ENCODE data around the gene PCDH9.
"Not testable (repeated sequence)": the region's sequence is repeated elsewhere in the genome, so short reads cannot be mapped to it uniquely, and the experiment has no call there.

Gene PCDH9

GRCh38 chr13:66343224-66343828, 886.8 kb downstream of the PCDH9 start:
- no peak for DNase-seq (ENCODE audit: low spot score)

DNA sequence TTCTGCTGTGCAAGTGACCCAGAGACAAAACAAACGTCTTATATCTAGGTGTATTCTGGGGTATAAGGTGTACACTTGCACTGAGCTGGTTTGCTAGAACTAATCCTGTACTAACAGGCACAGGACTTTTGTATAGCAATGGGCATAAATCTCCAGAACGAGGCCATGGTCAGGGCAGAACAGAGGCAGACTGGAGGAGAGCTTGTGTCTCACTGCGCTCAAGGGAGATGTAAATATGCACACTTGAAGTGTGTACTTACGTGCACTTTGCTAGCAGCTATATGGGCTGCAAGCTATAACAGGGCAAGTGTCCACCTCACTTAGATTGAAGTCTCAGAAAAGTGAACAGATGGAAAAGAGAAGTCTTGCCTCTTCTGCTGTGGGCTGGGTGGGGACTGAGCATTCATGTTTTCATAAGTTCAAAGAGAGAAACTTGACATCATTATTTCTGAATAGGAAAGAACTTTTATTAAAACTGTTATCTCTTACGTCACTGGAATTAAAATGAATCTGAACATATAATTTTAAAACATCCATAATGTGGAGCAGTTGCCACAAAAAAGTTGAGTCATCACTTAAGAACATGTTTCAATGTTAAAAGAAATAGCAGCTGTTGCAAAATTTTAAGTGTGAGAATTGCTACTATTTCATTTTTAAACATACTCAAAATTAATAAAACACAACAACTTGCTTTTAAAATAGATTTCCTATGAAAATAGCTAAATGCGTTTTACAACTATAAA, 888.3 kb downstream of the PCDH9 start:
- DNase-seq (ENCODE audit: low spot score): no peak

GRCh38 chr13:66339214-66339613, 890.9 kb downstream of the PCDH9 start:
- no peak for DNase-seq (ENCODE audit: low spot score)

GRCh38 chr13:66338542-66338941, 891.6 kb downstream of the PCDH9 start:
- DNase-seq (ENCODE audit: low spot score): no peak

DNA sequence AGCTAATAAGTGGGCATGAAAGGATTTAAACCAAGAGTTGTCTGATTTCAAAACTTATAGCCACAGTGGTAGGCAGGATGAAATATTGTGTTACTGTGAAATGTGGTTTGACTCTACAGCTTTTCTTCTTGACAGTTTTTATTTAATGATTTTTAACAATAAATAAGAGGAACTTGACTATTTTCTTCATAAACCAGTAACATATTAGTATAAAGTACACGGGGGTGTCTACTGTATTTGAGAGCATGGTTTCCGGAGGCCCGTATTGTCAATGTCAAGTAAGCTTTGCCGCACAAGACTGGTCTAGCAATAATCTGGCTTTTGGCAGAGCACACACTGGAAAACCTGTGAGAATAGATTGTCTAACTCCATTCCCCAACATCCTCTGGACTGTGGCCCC, 894.5 kb downstream of the PCDH9 start:
- no peak for DNase-seq (ENCODE audit: low spot score)

- DNase-seq (ENCODE audit: low spot score): peak; percentile 31
Observed at GRCh38 chr13:66329988-66330451, 900.1 kb downstream of the PCDH9 start.

DNA sequence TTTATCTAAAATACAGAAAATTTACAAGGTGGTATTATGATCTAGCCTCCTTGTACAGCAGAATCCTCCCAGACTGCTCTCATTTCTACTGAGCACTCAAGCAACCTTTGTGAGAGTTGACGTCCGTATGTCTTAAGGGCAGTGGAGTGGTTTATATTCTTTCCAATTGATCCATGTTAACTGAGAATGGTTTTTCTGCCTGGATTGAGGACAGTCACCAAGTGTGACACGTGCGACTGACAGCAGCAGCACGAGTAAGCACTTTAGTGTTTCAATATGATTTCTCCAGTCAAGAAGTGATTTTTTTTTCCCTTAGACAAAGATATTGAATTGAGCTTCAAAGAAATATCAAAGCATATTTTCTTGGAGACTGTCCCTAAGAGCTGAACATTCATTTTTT, 901.7 kb downstream of the PCDH9 start:
- no peak for DNase-seq (ENCODE audit: low spot score)

- no peak for DNase-seq (ENCODE audit: low spot score)
Observed at GRCh38 chr13:66323745-66324347, 906.3 kb downstream of the PCDH9 start.

GRCh38 chr13:66322936-66323335, 907.2 kb downstream of the PCDH9 start:
- DNase-seq (ENCODE audit: low spot score): no peak

DNA sequence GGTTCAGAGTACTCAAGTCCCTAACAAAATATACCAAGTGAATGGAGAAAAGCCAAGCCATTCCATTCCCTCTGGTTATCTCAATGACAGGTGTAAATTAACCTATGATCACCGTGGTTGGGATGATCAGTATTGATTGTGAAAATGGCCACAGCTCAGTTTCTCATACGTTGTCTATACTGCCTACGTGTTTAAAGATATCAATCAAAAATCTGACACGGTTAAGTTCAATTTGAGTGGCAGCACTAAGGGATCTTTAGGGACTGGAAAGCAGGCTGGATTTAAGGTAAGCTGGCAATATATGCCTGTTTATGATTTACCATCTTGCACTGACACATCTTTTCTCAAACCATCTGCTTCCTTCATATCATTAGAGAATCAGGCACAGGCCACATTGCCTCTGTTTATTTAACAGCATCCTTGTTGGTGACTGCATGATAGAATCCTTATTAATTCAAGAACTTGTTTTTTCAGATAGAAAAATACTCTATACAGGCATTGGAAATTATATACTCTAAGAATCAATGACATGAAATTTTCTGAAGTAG, 907.9 kb downstream of the PCDH9 start:
- no peak for DNase-seq (ENCODE audit: low spot score)

GRCh38 chr13:66314911-66315310, 915.2 kb downstream of the PCDH9 start:
- DNase-seq (ENCODE audit: low spot score): no peak

DNA sequence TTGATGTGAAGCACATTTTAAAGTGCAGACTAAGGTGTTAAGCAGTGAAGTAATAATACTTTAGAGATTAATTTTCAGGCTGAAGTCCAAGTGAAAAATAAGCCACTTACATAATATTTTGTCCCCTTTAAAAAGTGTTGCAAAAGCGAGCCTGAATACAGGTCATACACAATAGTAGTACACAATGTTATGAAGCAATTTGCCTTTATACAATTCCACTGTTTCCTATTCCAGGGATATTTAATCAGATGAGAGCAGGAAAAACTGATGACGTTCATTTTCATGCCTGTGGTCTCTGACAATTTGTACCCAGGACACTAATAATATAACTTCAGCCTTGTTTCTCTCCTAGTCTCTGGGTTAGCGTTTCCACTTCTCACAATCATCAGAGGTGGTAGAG, 916.7 kb downstream of the PCDH9 start:
- no peak for DNase-seq (ENCODE audit: low spot score)

- DNase-seq (ENCODE audit: low spot score): no peak
Observed at GRCh38 chr13:66312312-66313087, 917.6 kb downstream of the PCDH9 start.

- no peak for DNase-seq (ENCODE audit: low spot score)
Observed at GRCh38 chr13:66305961-66306617, 924.0 kb downstream of the PCDH9 start.

DNA sequence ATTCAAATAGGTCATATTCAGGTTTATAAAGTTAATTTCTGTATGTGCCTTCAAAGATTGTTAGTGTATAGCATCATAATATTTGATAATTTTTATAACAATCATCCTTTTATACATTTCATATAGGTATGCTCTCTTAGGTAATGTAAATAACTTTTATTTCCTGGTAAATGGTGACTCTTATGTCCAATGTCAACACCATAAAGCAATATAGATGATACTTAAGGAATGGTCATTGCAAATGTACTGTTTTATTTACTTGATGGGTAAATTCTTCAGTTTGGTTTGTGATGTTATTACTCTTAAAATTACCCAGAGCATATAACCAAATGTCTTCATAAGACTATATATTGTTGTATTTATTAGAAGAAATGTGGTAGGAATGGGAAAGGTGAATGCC, 928.7 kb downstream of the PCDH9 start:
- no peak for DNase-seq (ENCODE audit: low spot score)

GRCh38 chr13:66301006-66301405, 929.1 kb downstream of the PCDH9 start:
- DNase-seq (ENCODE audit: low spot score): peak; percentile 8

GRCh38 chr13:66296875-66297274, 933.3 kb downstream of the PCDH9 start:
- DNase-seq (ENCODE audit: low spot score): no peak

GRCh38 chr13:66296328-66296727, 933.8 kb downstream of the PCDH9 start:
- no peak for DNase-seq (ENCODE audit: low spot score)

DNA sequence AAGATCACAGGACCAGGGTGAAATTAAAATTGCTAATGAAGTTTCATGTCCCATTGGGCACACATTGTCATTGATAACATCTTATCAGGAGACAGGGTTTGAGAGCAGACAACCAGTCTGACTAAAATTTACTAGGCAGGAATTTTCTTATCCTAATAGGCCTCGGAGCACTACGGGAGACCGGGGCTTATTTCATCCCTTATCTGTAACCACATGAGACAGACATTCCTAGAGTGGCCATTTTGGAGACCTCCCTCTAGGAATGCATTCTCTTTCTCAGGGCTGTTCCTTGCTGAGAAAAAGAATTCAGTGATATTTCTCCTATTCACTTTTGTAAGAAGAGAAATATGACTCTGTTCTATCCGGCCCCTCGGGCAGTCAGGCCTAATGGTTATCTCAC, 943.3 kb downstream of the PCDH9 start:
- DNase-seq (ENCODE audit: low spot score): not testable (repeated sequence)

GRCh38 chr13:66275416-66275815, 954.7 kb downstream of the PCDH9 start:
- no peak for DNase-seq (ENCODE audit: low spot score)

DNA sequence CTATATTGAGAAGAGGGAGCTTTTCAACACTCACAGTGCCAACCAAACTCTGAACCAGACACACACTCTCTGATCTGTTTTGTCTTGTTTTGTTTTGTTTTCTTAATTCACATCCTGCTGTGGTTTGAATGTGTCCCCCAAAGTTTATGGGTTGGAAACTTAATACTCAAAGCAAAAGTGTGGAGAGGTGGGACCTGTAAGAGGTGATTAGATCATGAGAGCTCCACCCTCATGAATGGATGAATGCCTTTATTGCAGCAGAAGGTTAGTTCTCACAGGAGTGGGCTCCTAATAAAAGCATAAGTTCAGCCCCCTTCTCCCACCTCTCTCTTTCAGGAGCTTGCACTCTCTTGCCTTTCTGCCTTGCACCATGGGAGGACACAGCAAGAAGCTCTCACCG, 957.1 kb downstream of the PCDH9 start:
- DNase-seq (ENCODE audit: low spot score): no peak

- no peak for DNase-seq (ENCODE audit: low spot score)
Observed at GRCh38 chr13:66266761-66267160, 963.4 kb downstream of the PCDH9 start.

All from Ammon's horn (tissue), 1 donor.